ENCODE data around the gene GRIP1.

Gene GRIP1

DNA sequence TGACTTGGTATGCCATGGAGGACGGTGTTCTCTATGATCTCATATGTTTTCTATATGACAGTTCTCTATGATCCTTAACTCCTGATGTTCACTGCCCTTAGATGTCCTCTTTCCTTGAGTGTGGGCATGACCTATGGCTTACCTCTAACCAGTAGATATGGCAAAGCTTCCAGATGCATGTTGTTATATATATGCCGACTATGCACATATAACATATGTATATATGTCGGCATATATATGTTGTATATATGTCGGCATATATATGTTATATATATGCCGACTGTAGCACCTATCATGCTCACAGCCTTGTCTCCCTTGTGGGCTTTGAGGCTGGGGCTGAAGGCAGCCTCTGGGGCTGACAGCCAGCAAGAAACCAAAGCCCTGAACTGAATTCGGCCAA lies 106.0 kb downstream of the GRIP1 start:
- Mint-ChIP-seq H3K9me3 (peaks cover 22% of the 10 kb centered on the region), H3K27me3 (ENCODE audit: low read depth) (peaks cover 6% of the 10 kb centered on the region), H3K27ac (no peak overlapping the region), H3K36me3 (ENCODE audit: low read depth) (peaks cover 21% of the 10 kb centered on the region), H3K4me3 (no peak overlapping the region), H3K4me1 (no peaks in the 10 kb centered on the region)
- TF ChIP-seq, protein P1, sequence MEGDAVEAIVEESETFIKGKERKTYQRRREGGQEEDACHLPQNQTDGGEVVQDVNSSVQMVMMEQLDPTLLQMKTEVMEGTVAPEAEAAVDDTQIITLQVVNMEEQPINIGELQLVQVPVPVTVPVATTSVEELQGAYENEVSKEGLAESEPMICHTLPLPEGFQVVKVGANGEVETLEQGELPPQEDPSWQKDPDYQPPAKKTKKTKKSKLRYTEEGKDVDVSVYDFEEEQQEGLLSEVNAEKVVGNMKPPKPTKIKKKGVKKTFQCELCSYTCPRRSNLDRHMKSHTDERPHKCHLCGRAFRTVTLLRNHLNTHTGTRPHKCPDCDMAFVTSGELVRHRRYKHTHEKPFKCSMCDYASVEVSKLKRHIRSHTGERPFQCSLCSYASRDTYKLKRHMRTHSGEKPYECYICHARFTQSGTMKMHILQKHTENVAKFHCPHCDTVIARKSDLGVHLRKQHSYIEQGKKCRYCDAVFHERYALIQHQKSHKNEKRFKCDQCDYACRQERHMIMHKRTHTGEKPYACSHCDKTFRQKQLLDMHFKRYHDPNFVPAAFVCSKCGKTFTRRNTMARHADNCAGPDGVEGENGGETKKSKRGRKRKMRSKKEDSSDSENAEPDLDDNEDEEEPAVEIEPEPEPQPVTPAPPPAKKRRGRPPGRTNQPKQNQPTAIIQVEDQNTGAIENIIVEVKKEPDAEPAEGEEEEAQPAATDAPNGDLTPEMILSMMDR (IDR thresholded peaks at IDR 0.05; ENCODE audit: unreplicated experiment in 3 of 3): no peak

DNA sequence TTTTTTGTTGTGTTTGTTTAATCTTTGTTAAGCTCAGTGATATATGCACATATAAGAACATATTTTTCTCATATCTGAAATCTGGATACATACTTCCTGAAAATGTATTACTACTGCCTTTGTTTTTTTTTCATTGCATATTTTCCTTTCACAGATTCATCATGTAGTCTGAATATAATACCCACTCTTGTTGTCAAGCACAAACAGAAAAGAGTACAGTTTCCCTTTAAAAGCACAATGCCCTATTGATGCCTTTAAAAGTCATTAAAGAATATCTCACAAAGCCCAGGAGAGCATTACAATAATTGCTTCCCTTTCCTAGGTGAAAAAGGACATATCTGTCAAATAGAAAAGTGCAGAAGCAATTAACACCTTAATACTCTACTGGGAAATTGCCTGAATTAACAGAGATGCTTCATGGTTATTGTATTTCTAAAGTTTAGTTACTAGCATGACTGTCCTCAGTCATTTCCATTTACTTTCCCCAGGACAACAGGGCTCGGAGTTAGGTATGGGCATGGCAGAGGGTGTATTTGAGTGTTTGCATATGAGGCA lies 107.4 kb downstream of the GRIP1 start:
- no peak overlapping the region for H3K4me3 Mint-ChIP-seq
- H3K27me3 Mint-ChIP-seq (ENCODE audit: low read depth): peaks cover 6% of the 10 kb centered on the region
- TF ChIP-seq, protein P1 (IDR thresholded peaks at IDR 0.05; ENCODE audit: unreplicated experiment in 3 of 3): no peak
- H3K4me1 Mint-ChIP-seq: no peaks in the 10 kb centered on the region
- H3K36me3 Mint-ChIP-seq (ENCODE audit: low read depth): peaks cover 17% of the 10 kb centered on the region
- no peak overlapping the region for H3K27ac Mint-ChIP-seq
- H3K9me3 Mint-ChIP-seq: peaks cover 16% of the 10 kb centered on the region

DNA sequence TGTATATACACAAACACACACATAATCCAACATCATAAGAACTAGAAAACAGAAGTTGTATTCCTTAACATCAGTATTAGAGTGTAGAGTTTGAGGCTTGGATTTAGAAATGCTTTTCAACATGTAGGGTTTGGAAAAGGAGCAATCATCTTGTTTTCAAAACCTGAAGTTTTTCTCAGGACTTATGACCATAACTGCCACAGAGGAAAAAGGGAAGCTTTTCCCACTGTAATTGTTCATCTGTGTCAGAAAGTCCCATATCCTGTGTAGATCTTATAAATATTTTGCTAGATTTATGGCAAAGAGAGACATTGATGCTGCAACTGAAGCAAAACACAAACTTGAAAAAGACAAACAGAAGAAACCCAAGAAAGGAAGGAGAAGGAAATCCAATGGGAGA lies 115.7 kb downstream of the GRIP1 start:
- H3K4me3 Mint-ChIP-seq: no peak overlapping the region
- no peaks in the 10 kb centered on the region for H3K4me1 Mint-ChIP-seq
- H3K36me3 Mint-ChIP-seq (ENCODE audit: low read depth): peaks cover 51% of the 10 kb centered on the region
- TF ChIP-seq, protein P1 (IDR thresholded peaks at IDR 0.05; ENCODE audit: unreplicated experiment in 3 of 3): no peak
- H3K27ac Mint-ChIP-seq: no peak overlapping the region
- H3K9me3 Mint-ChIP-seq: peaks cover 67% of the 10 kb centered on the region
- no peaks in the 10 kb centered on the region for H3K27me3 Mint-ChIP-seq (ENCODE audit: low read depth)

DNA sequence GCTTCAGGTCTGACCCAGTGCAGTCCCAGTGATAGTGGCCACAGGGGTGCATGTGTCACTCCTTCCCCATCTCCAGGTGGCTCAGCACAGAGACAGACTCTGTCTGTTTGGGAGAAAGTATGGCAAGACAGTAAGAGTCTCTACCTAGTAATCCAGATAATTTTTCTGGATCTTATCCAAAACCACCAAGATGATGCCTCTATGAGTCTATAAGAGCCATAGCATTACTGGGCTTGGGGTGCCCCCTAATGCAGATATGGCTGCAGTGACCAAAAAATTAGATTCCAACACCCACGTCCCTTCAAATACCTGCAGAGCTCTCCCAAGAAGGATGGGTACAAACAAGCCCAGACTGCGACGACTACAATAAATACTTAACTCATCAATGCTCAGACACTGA lies 123.8 kb downstream of the GRIP1 start:
- H3K27ac Mint-ChIP-seq: no peak overlapping the region
- peaks cover 32% of the 10 kb centered on the region for H3K36me3 Mint-ChIP-seq (ENCODE audit: low read depth)
- no peaks in the 10 kb centered on the region for H3K4me1 Mint-ChIP-seq
- TF ChIP-seq, protein P1 (IDR thresholded peaks at IDR 0.05; ENCODE audit: unreplicated experiment in 3 of 3): no peak
- H3K9me3 Mint-ChIP-seq: peaks cover 42% of the 10 kb centered on the region
- no peaks in the 10 kb centered on the region for H3K27me3 Mint-ChIP-seq (ENCODE audit: low read depth)
- H3K4me3 Mint-ChIP-seq: no peak overlapping the region

DNA sequence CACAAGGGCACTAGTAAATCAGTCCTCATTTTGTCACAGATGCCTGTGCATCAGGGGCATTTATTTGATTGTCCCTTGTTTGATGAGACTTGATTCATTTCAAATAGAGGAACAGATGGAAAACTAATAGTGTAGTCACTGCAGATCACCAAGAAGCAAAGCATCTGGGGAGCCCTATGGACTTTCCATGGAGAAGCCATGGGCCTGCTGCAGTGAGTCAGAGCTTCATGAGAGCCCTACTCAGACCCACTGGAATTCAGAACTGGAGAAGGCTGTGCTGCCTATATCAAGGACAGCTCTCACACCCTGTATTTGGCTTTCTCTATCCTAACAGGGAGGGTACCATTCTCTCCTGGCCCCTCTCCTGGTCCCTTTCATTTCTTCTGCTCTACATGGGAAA lies 126.2 kb downstream of the GRIP1 start:
- Mint-ChIP-seq H3K27me3 (ENCODE audit: low read depth) (no peaks in the 10 kb centered on the region), H3K4me1 (no peaks in the 10 kb centered on the region), H3K27ac (no peak overlapping the region), H3K4me3 (no peak overlapping the region), H3K36me3 (ENCODE audit: low read depth) (peaks cover 11% of the 10 kb centered on the region), H3K9me3 (peaks cover 20% of the 10 kb centered on the region)
- TF ChIP-seq, protein P1 (IDR thresholded peaks at IDR 0.05; ENCODE audit: unreplicated experiment in 3 of 3): no peak

DNA sequence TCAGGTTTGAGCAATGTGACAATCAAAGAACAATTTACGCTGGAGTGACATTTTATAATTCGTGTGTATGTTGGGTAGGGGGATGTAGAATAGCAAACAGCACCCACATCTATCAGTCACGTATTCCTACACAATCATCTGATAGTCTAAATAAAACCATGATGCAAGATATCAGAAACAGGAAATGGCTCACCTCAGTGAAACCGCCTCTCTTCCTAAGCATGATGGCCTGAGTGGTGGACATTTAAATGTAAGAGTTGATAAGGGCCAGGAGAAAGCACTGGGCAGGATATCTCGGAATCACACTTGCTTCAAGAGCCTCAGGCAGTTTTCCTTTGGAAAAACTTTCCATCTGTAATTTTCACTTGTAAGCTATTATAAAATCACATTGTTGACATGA lies 128.2 kb downstream of the GRIP1 start:
- TF ChIP-seq, protein P1 (IDR thresholded peaks at IDR 0.05; ENCODE audit: unreplicated experiment in 3 of 3): no peak
- Mint-ChIP-seq H3K4me1 (no peaks in the 10 kb centered on the region), H3K4me3 (no peak overlapping the region), H3K36me3 (ENCODE audit: low read depth) (peaks cover 2% of the 10 kb centered on the region), H3K27me3 (ENCODE audit: low read depth) (no peaks in the 10 kb centered on the region), H3K9me3 (peaks cover 1% of the 10 kb centered on the region), H3K27ac (no peak overlapping the region)

Data from nephron (organoid).